ENCODE measurements around the gene ERVV-1. TPM values are rescaled to one million over a fixed set of nuclear protein-coding genes. Genes with fewer than 3 reads are reported as not detected.

The ERVV-1 gene
- total and polyA plus RNA-seq, 2 donors (not counting 3 experiments of a cell fraction or from before 2014, with no cell fraction given) = not detected

- H3K36me3 ChIP-seq (ENCODE audit: control insufficient read depth in 2 of 2, extremely low read depth in 1 of 2, insufficient read depth in 2 of 2, low read length in 2 of 2) = no peaks in the 10 kb centered on the region
- ChIA-PET CTCF (no interaction called here), POLR2A (no interaction called here)
- TF ChIP-seq MYC (IDR thresholded peaks at IDR 0.05; ENCODE audit: low read depth, low read length) (no peak), POLR2A (IDR thresholded peaks at IDR 0.05; ENCODE audit: low read depth, low read length) (no peak), FOS (IDR thresholded peaks at IDR 0.05; ENCODE audit: borderline replicate concordance, insufficient read depth, low read length) (no peak), EZH2 (IDR thresholded peaks at IDR 0.05; ENCODE audit: borderline replicate concordance, low read depth, low read length, severe bottlenecking) (no peak), JUN (IDR thresholded peaks at IDR 0.05; ENCODE audit: borderline replicate concordance, insufficient read depth, insufficient read length, low read depth) (no peak), POLR2AphosphoS5 (IDR thresholded peaks at IDR 0.05; ENCODE audit: insufficient read depth, low read depth, low read length) (no peak), GATA2 (IDR thresholded peaks at IDR 0.05; ENCODE audit: insufficient read depth, insufficient read length, low read depth, low read length) (no peak), MAX (IDR thresholded peaks at IDR 0.05; ENCODE audit: insufficient read depth, insufficient read length) (no peak), CTCF (IDR thresholded peaks at IDR 0.05; ENCODE audit: extremely low read depth in 1 of 2, insufficient read depth in 1 of 2, low read depth in 1 of 2, low read length in 2 of 2) (no peak)
- no peaks in the 10 kb centered on the region for H3K9me3 ChIP-seq (replicated peaks; ENCODE audit: control insufficient read depth, insufficient read depth, low read length)
- DNase-seq (ENCODE audit: low read depth, low spot score) (no peak), FAIRE-seq (no peak)
- no peaks in the 10 kb centered on the region for H3K9me1 ChIP-seq (replicated peaks; ENCODE audit: control insufficient read depth, extremely low read depth, insufficient read depth, low read length)
- no peak overlapping the region for H3K27ac ChIP-seq (ENCODE audit: insufficient read depth, low read depth, low read length)
- intact Hi-C loops (cut with micrococcal nuclease) = no loop called here
- H3K4me3 ChIP-seq (replicated peaks in 1 of 3; ENCODE audit: insufficient read depth in 1 of 3, low read depth in 1 of 3, low read length in 3 of 3) = no peak overlapping the region
- no peak overlapping the region for H3K9ac ChIP-seq (replicated peaks; ENCODE audit: extremely low read depth, insufficient read depth, low read length)
- no peak overlapping the region for H2AFZ ChIP-seq (ENCODE audit: low read depth, low read length)
- no peaks in the 10 kb centered on the region for H3K4me1 ChIP-seq (ENCODE audit: control insufficient read depth, extremely low read depth, insufficient read depth, low read length)
- no peak overlapping the region for H3K4me2 ChIP-seq (ENCODE audit: insufficient read depth, low read length)
- BruUV-seq (replicated peaks) = no TSS peak
- no peaks in the 10 kb centered on the region for H4K20me1 ChIP-seq (replicated peaks; ENCODE audit: control insufficient read depth, extremely low read depth, insufficient read depth, low read length)
- dilution Hi-C loops (cut with MboI; ENCODE audit: extremely low pct_ligation_motif_present, low sequenced_read_pairs) = no loop called here
- no peaks in the 10 kb centered on the region for H3K27me3 ChIP-seq (ENCODE audit: control insufficient read depth in 2 of 2, insufficient read depth in 2 of 2, low read length in 2 of 2)
- H3K79me2 ChIP-seq (ENCODE audit: control insufficient read depth, insufficient read depth, low read length) = no peaks in the 10 kb centered on the region
These were observed 6.1 kb upstream of the ERVV-1 start for GRCh38 chr19:53007606-53008005.
